Hypothalamus (tissue), 51 donors: ENCODE measurements around the gene DOCK6.
A peak's percentile ranks its signal among the peaks of the same experiment; 100 is the strongest.

ENCODE experiments used
- DNase-seq, 51 donors: peaks; one replicate each; lab custom pipeline; 2025; lab: John Stamatoyannopoulos, UW

Gene DOCK6

GRCh38 chr19:11251217-11251616 lies 11.1 kb downstream of the DOCK6 start:
- DNase-seq, result no peak

GRCh38 chr19:11248852-11249251 lies 13.5 kb downstream of the DOCK6 start:
- no peak for DNase-seq

- no peak for DNase-seq
Measured at GRCh38 chr19:11247934-11248333, 14.4 kb downstream of the DOCK6 start.

GRCh38 chr19:11247391-11247790 lies 14.9 kb downstream of the DOCK6 start:
- DNase-seq, result no peak

- DNase-seq, result no peak
Measured at GRCh38 chr19:11246941-11247340, 15.4 kb downstream of the DOCK6 start.

GRCh38 chr19:11244846-11245589 lies 17.3 kb downstream of the DOCK6 start:
- DNase-seq, result no peak

GRCh38 chr19:11243798-11244169 lies 18.5 kb downstream of the DOCK6 start:
- DNase-seq, result no peak

GRCh38 chr19:11242864-11243797 lies 19.2 kb downstream of the DOCK6 start:
- peak; percentile 4 to 94 (median 76) for DNase-seq

- no peak for DNase-seq
Measured at GRCh38 chr19:11242025-11242424, 20.3 kb downstream of the DOCK6 start.

- no peak for DNase-seq
Measured at GRCh38 chr19:11240008-11240444, 22.3 kb downstream of the DOCK6 start.

- DNase-seq, result no peak
Measured at GRCh38 chr19:11239377-11240000, 22.8 kb downstream of the DOCK6 start, which contains the start of gene ANGPTL8. Gene ANGPTL8, plus strand, starts transcription at chr19:11239619. Its CDS starts 19 bp downstream, at chr19:11239638.

GRCh38 chr19:11238781-11239376 lies 23.4 kb downstream of the DOCK6 start:
- DNase-seq, result no peak

GRCh38 chr19:11238041-11238440 lies 24.3 kb downstream of the DOCK6 start:
- DNase-seq, result no peak

- DNase-seq, result no peak
Measured at GRCh38 chr19:11237321-11237720, 25.0 kb downstream of the DOCK6 start.

GRCh38 chr19:11236324-11237301 lies 25.7 kb downstream of the DOCK6 start:
- DNase-seq, result no peak

GRCh38 chr19:11234486-11235075 lies 27.7 kb downstream of the DOCK6 start:
- no peak for DNase-seq

GRCh38 chr19:11233073-11233472 lies 29.3 kb downstream of the DOCK6 start:
- no peak for DNase-seq

- no peak for DNase-seq
Measured at GRCh38 chr19:11232555-11232954, 29.8 kb downstream of the DOCK6 start.
